Ovary (tissue), 3 donors: ENCODE measurements around the gene MIF4GD.

Experiments
- EP300 ChIP-seq: sonication (generic); formaldehyde crosslinking; IDR thresholded peaks from one replicate; pipeline ENCODE4 v1.6.1; 2017; ENCODE audit warnings: antibody characterized with exemption
- POLR2A ChIP-seq: fragments of 450-650 bp; IDR thresholded peaks from one replicate; pipeline ENCODE4 v1.6.1; 2017; ENCODE audit warnings: antibody characterized with exemption, mild to moderate bottlenecking, moderate library complexity
- TF ChIP-seq, protein P1 (sequence below), 3 donors: fragments of 450-650 bp in 2 of 3; fragments of 200-600 bp in 1 of 3; IDR thresholded peaks; one replicate each; pipeline versions ENCODE4 v1.5.1 to v1.8.0; 2016 to 2022; ENCODE audit warnings: antibody characterized with exemption in 3 of 3, mild to moderate bottlenecking in 1 of 3
- donor health status: DM: no; HTN: no; CAD: no.

DNA sequence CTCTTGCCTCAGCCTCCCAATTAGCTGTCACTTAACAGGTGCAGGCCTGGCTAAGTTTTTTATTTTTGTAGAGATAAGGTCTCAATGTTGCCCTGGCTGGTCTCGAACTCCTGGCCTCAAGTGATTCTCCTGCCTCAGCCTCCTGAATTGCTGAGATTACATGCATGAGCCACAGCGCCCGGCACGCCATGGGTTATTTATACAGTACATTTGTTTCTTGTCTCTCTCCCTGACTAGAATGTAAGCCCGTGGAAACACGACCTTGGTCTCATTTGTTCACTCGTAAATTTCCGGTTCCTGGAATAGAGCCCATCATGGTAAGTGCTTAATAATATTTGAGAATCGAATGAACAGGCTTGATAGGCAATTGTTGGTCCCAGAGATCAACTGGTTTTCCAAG, 16.2 kb upstream of the MIF4GD start:
- TF ChIP-seq POLR2A, result no peak
- TF ChIP-seq, protein P1, sequence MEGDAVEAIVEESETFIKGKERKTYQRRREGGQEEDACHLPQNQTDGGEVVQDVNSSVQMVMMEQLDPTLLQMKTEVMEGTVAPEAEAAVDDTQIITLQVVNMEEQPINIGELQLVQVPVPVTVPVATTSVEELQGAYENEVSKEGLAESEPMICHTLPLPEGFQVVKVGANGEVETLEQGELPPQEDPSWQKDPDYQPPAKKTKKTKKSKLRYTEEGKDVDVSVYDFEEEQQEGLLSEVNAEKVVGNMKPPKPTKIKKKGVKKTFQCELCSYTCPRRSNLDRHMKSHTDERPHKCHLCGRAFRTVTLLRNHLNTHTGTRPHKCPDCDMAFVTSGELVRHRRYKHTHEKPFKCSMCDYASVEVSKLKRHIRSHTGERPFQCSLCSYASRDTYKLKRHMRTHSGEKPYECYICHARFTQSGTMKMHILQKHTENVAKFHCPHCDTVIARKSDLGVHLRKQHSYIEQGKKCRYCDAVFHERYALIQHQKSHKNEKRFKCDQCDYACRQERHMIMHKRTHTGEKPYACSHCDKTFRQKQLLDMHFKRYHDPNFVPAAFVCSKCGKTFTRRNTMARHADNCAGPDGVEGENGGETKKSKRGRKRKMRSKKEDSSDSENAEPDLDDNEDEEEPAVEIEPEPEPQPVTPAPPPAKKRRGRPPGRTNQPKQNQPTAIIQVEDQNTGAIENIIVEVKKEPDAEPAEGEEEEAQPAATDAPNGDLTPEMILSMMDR (IDR thresholded peaks at IDR 0.05), result no peak
- no peak for TF ChIP-seq EP300
